Neuronal stem cell (in vitro differentiated cells): Measurements from ENCODE around the gene LAMA5.

ENCODE experiments used
- DNase-seq: peaks from one replicate; pipeline ENCODE4 v3.0.0-alpha.2; 2013; ENCODE audit warnings: low spot score
- H2AFZ ChIP-seq: one replicate; pipeline ENCODE4 v1.6.1; 2013; ENCODE audit warnings: mild to moderate bottlenecking, low read length, inconsistent platforms
- H2AK5ac ChIP-seq: 2 replicates; pipeline ENCODE4 v1.6.1; 2013; ENCODE audit warnings: low read depth, mild to moderate bottlenecking, inconsistent platforms, low read length, moderate library complexity, mixed read lengths
- H2BK120ac ChIP-seq: 2 replicates; pipeline ENCODE4 v1.6.1; 2013; ENCODE audit warnings: low read depth, mild to moderate bottlenecking, inconsistent platforms, low read length, moderate library complexity, mixed read lengths
- H2BK12ac ChIP-seq: one replicate; pipeline ENCODE4 v1.6.1; 2013; ENCODE audit warnings: low read length, inconsistent platforms
- H2BK15ac ChIP-seq: 2 replicates; pipeline ENCODE4 v1.6.1; 2013; ENCODE audit warnings: mild to moderate bottlenecking, low read length, inconsistent platforms, mixed read lengths
- H2BK5ac ChIP-seq: one replicate; pipeline ENCODE4 v1.6.1; 2013; ENCODE audit warnings: inconsistent platforms, mild to moderate bottlenecking, low read length, moderate library complexity
- H3K14ac ChIP-seq: one replicate; pipeline ENCODE4 v1.6.1; 2013; ENCODE audit warnings: low read length, inconsistent platforms
- H3K18ac ChIP-seq: 2 replicates; pipeline ENCODE4 v1.6.1; 2013; ENCODE audit warnings: low read length, inconsistent platforms
- H3K23ac ChIP-seq: 2 replicates; pipeline ENCODE4 v1.6.1; 2013; ENCODE audit warnings: low read depth, mild to moderate bottlenecking, mixed read lengths, low read length, inconsistent platforms; ENCODE audit not compliant: poor library complexity
- H3K27ac ChIP-seq: replicated peaks from 3 replicates; pipeline ENCODE4 v1.5.1; 2013; ENCODE audit warnings: low read length, inconsistent platforms
- H3K27me3 ChIP-seq, 3 experiments: 2 replicates each; pipeline ENCODE4 v1.6.1; 2013; ENCODE audit warnings: low read length in 3 of 3, mild to moderate bottlenecking in 2 of 3, inconsistent platforms in 1 of 3, low read depth in 1 of 3, mixed read lengths in 1 of 3, moderate library complexity in 1 of 3; ENCODE audit not compliant: control insufficient read depth in 3 of 3, insufficient read depth in 3 of 3
- H3K36me3 ChIP-seq, 2 donors: replicated peaks in 1 of 2; 2 replicates each; pipeline ENCODE4 v1.6.1; 2013; ENCODE audit warnings: low read length in 2 of 2; ENCODE audit not compliant: control insufficient read depth in 2 of 2, insufficient read depth in 2 of 2
- H3K4ac ChIP-seq: 2 replicates; pipeline ENCODE4 v1.6.1; 2013; ENCODE audit warnings: inconsistent platforms, mild to moderate bottlenecking, low read length, moderate library complexity
- H3K4me1 ChIP-seq, 2 donors: 1 replicate in 1 of 2; 2 replicates in 1 of 2; pipeline ENCODE4 v1.6.1; 2013; ENCODE audit warnings: low read length in 2 of 2, low read depth in 1 of 2; ENCODE audit not compliant: control insufficient read depth in 2 of 2, insufficient read depth in 1 of 2
- H3K4me2 ChIP-seq: one replicate; pipeline ENCODE4 v1.6.1; 2013; ENCODE audit warnings: mild to moderate bottlenecking, low read length, inconsistent platforms; ENCODE audit not compliant: insufficient read depth, poor library complexity, severe bottlenecking
- H3K4me3 ChIP-seq, 2 donors: 2 replicates each; pipeline ENCODE4 v1.5.1; 2013; ENCODE audit warnings: low read length in 2 of 2, mild to moderate bottlenecking in 2 of 2, inconsistent platforms in 1 of 2, moderate library complexity in 1 of 2
- H3K79me1 ChIP-seq: one replicate; pipeline ENCODE4 v1.6.1; 2013; ENCODE audit warnings: low read depth, mild to moderate bottlenecking, inconsistent platforms, low read length, moderate library complexity
- H3K9ac ChIP-seq: one replicate; pipeline ENCODE4 v1.6.1; 2013; ENCODE audit warnings: mild to moderate bottlenecking, low read depth, low read length, inconsistent platforms; ENCODE audit not compliant: poor library complexity
- H3K9me3 ChIP-seq, 2 donors: replicated peaks in 1 of 2; 2 replicates each; pipeline versions ENCODE3 to v1.6.1; 2013; ENCODE audit warnings: low read length in 2 of 2, mild to moderate bottlenecking in 2 of 2, inconsistent platforms in 1 of 2, low read depth in 1 of 2, mixed read lengths in 1 of 2, moderate library complexity in 1 of 2; ENCODE audit not compliant: control insufficient read depth in 2 of 2, insufficient read depth in 1 of 2
- H4K8ac ChIP-seq: one replicate; pipeline ENCODE4 v1.6.1; 2013; ENCODE audit warnings: low read depth, mild to moderate bottlenecking, inconsistent platforms, low read length, moderate library complexity
- H4K91ac ChIP-seq: one replicate; pipeline ENCODE4 v1.6.1; 2013; ENCODE audit warnings: low read length, low read depth, mild to moderate bottlenecking, inconsistent platforms; ENCODE audit not compliant: poor library complexity
- WGBS, 2 donors: extraction: QIAGEN DNeasy Blood & Tissue Kit; methylation state at CpG; one replicate each; pipeline ENCODE4 v1.1.7; 2013; ENCODE audit warnings: missing lambda C conversion rate in 2 of 2, mixed read lengths in 1 of 2; ENCODE audit not compliant: insufficient read length in 2 of 2, insufficient replicate concordance in 1 of 2; ENCODE audit errors: extremely low coverage in 2 of 2; 5-methylcytosine and 5-hydroxymethylcytosine counted together

LAMA5 gene

GRCh38 chr20:62356589-62357186 lies 10.4 kb downstream of the LAMA5 start:
- H2BK15ac ChIP-seq = peak overlapping the region; percentile 58
- peaks cover 28 to 42% of the 10 kb centered on the region in 2 donors for H3K4me1 ChIP-seq
- no CpG with 5 or more reads among the region's 17 CpGs for WGBS, 2 donors
- no peak overlapping the region for H4K8ac ChIP-seq
- no peak overlapping the region for H3K4me2 ChIP-seq
- H3K18ac ChIP-seq = peak overlapping the region; percentile 80
- peak overlapping the region; percentile 87 for H2BK5ac ChIP-seq
- H3K79me1 ChIP-seq = peaks cover 43% of the 10 kb centered on the region
- H3K4me3 ChIP-seq = no peak overlapping the region
- no peak overlapping the region for H3K4ac ChIP-seq
- no peak overlapping the region for H2BK12ac ChIP-seq
- peak overlapping the region; percentile 56 for H3K14ac ChIP-seq
- H3K23ac ChIP-seq = no peak overlapping the region
- H2AK5ac ChIP-seq = peak overlapping the region; percentile 84
- no peaks in the 10 kb centered on the region for H3K27me3 ChIP-seq
- H3K27ac ChIP-seq = no peak overlapping the region
- peaks cover 9 to 10% of the 10 kb centered on the region in 2 donors for H3K36me3 ChIP-seq
- H3K9me3 ChIP-seq = no peaks in the 10 kb centered on the region
- H3K9ac ChIP-seq = peak overlapping the region; percentile 70
- H2AFZ ChIP-seq = no peak overlapping the region
- DNase-seq = no peak
- H4K91ac ChIP-seq = no peak overlapping the region
- H2BK120ac ChIP-seq = peak overlapping the region; percentile 61

- Histone ChIP-seq H2AFZ (no peak overlapping the region), H3K14ac (peak overlapping the region; percentile 75), H3K18ac (peak overlapping the region; percentile 80), H2AK5ac (peak overlapping the region; percentile 84), H3K27ac (peak overlapping the region; percentile 10), H3K79me1 (peaks cover 40% of the 10 kb centered on the region), H4K91ac (no peak overlapping the region), H3K4me1 (peaks cover 27 to 35% of the 10 kb centered on the region in 2 donors), H2BK5ac (peak overlapping the region; percentile 87), H3K36me3 (peaks cover 13 to 15% of the 10 kb centered on the region in 2 donors), H4K8ac (no peak overlapping the region), H3K9ac (peak overlapping the region; percentile 78), H2BK12ac (no peak overlapping the region), H2BK120ac (no peak overlapping the region), H3K4me3 (no peak overlapping the region), H3K9me3 (no peaks in the 10 kb centered on the region), H2BK15ac (no peak overlapping the region), H3K27me3 (no peaks in the 10 kb centered on the region), H3K4ac (no peak overlapping the region), H3K23ac (no peak overlapping the region), H3K4me2 (no peak overlapping the region)
- DNase-seq = no peak
- no CpG with 5 or more reads among the region's 29 CpGs for WGBS, 2 donors
Measured at GRCh38 chr20:62355878-62356588, 11.1 kb downstream of the LAMA5 start.

DNA sequence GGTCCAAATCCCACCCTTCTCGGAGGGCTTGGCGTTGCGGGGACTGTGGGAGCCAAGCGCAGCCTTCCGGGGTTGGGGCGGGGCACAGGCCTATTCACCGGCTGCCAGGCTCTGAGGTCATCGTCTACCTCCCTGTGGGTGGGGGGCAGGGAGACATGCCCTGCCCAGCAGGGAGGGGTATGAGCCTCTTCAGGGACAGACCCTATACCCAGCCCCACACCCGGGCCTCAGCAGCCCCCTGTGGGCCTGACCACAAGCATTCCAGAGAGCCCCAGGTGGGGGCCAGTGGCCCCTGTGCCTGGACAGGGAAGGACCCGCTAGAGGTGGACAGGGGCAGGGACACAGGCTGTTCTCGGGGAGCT lies 11.6 kb downstream of the LAMA5 start:
- WGBS, 2 donors = no CpG with 5 or more reads among the region's 11 CpGs
- H2BK120ac ChIP-seq = no peak overlapping the region
- H2AFZ ChIP-seq = no peak overlapping the region
- H4K8ac ChIP-seq = no peak overlapping the region
- H3K9me3 ChIP-seq = no peaks in the 10 kb centered on the region
- H3K27ac ChIP-seq = peak overlapping the region; percentile 10
- no peak overlapping the region for H3K4me2 ChIP-seq
- H3K79me1 ChIP-seq = peaks cover 40% of the 10 kb centered on the region
- no peak overlapping the region for H3K4me3 ChIP-seq
- peak overlapping the region; percentile 10 for H3K23ac ChIP-seq
- H4K91ac ChIP-seq = no peak overlapping the region
- no peak overlapping the region for H3K4ac ChIP-seq
- H3K36me3 ChIP-seq = peaks cover 17 to 18% of the 10 kb centered on the region in 2 donors
- H2BK15ac ChIP-seq = peak overlapping the region; percentile 4
- H2AK5ac ChIP-seq = peak overlapping the region; percentile 78
- no peak for DNase-seq
- no peak overlapping the region for H3K14ac ChIP-seq
- H2BK5ac ChIP-seq = peak overlapping the region; percentile 56
- no peak overlapping the region for H3K9ac ChIP-seq
- no peak overlapping the region for H2BK12ac ChIP-seq
- peak overlapping the region; percentile 83 for H3K18ac ChIP-seq
- H3K4me1 ChIP-seq = peaks cover 24 to 31% of the 10 kb centered on the region in 2 donors
- H3K27me3 ChIP-seq = no peaks in the 10 kb centered on the region

DNA sequence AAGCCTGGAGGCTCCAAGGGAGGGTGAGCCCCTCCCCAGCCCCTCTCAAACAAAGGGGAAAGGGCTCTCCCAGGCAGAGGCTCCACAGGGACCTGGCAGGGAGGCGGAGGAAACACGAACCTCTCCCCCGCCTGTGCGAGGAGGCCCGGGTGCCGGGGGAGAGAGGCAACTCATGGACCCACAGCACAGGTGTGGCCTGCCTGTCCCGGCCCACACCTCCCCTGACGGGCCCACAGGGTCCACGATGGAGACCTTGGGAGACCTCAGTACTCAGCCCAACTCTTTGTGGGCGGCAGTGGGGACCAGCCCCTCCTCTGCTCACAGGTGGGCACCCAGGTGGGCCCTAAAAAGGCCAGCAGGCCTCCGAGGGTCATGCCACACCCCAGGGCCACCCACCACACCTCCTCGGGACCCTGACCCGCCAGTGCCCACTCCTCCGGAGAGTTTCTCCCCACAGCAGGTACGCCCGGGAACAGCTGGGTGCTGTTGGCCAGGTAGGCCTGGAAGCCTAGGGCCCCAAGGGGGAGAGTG lies 12.2 kb downstream of the LAMA5 start:
- DNase-seq = no peak
- no peak overlapping the region for H3K4me2 ChIP-seq
- H3K4me1 ChIP-seq = peaks cover 24 to 31% of the 10 kb centered on the region in 2 donors
- H3K36me3 ChIP-seq = peaks cover 23% of the 10 kb centered on the region in 2 donors
- H4K91ac ChIP-seq = no peak overlapping the region
- no peak overlapping the region for H3K23ac ChIP-seq
- no peak overlapping the region for H3K27ac ChIP-seq
- H3K9me3 ChIP-seq = peaks cover 0 to 2% of the 10 kb centered on the region in 2 donors
- no CpG with 5 or more reads among the region's 16 CpGs for WGBS, 2 donors
- H2AK5ac ChIP-seq = peak overlapping the region; percentile 81
- no peak overlapping the region for H4K8ac ChIP-seq
- H3K4me3 ChIP-seq = no peak overlapping the region
- peak overlapping the region; percentile 83 for H3K18ac ChIP-seq
- H2BK12ac ChIP-seq = peak overlapping the region; percentile 8
- peak overlapping the region; percentile 16 for H3K9ac ChIP-seq
- peak overlapping the region; percentile 44 for H3K14ac ChIP-seq
- no peak overlapping the region for H2AFZ ChIP-seq
- peak overlapping the region; percentile 4 for H2BK15ac ChIP-seq
- H3K4ac ChIP-seq = no peak overlapping the region
- peaks cover 40% of the 10 kb centered on the region for H3K79me1 ChIP-seq
- H2BK120ac ChIP-seq = peak overlapping the region; percentile 61
- peak overlapping the region; percentile 66 for H2BK5ac ChIP-seq
- no peaks in the 10 kb centered on the region for H3K27me3 ChIP-seq
